HG03469 (cell line): ENCODE measurements around the gene ALOXE3.

Source experiments
- ATAC-seq: cut with Tn5 transposase; IDR thresholded peaks from one replicate; pipeline ENCODE4 v1.9.1; 2021; ENCODE audit warnings: mild to moderate bottlenecking, moderate library complexity, moderate number of reproducible peaks; ENCODE audit not compliant: unreplicated experiment

The ALOXE3 gene

DNA sequence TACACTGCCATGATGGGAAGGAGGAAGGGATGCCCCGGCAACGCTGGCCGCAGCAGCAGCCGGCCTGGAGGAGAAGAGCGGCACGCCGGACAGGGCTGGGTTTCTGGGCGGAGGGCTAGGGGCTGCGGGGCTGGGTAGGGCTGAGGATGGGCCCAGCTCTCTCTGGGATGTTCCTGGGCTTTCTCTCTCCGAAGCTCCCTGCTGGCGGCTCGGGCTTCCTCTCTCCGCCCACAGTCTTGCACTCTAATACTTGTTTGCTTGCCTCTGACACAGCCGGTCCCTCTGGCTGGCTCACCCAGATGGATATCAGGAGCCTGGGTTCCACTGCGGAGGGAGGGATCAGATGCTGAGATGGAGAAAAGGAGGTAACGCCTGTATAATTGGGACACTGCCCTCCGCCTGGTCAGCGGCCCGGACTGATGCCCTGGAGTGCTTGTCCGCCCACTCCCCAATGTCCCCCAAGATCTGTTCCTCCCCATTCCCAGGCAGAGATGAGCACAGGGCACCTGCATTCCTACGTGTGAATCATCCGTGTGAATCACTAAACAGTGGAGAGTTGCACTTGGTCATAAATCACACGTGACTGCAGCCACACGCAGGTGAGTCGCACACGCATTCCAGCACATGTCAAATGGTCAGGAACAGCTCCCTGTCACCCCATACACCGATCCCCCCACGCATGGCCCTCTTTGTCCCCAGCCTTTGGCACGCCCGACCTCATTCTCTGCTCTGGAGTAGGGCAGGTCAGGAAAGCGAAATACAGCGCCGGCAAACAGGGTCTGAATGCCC is at the start of gene ALOXE3:
Gene ALOXE3, minus strand, starts transcription at position 535 of the 789 bp plus-strand sequence. Its CDS starts 524 bp downstream, at position 11.
- no peak for ATAC-seq

DNA sequence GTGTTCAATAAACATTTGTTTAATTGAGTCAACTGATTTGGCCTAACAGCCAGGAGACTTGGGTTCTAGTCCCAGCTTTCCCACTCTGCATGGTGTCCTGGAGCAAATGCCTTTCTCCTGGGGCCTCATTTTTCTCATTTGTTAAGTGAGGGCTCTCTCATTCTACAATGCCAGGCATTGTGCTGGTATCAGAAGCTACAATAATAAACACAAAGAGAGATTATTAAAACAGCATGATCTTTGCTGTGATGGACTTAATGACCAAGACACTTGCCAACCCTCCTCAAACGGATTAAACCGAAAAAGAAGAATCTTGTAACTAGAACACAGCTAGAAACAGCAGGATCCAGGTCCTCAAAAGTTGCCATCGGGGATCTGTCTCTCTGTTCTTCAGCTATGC is 49.2 kb upstream of the ALOXE3 start:
- no peak for ATAC-seq

DNA sequence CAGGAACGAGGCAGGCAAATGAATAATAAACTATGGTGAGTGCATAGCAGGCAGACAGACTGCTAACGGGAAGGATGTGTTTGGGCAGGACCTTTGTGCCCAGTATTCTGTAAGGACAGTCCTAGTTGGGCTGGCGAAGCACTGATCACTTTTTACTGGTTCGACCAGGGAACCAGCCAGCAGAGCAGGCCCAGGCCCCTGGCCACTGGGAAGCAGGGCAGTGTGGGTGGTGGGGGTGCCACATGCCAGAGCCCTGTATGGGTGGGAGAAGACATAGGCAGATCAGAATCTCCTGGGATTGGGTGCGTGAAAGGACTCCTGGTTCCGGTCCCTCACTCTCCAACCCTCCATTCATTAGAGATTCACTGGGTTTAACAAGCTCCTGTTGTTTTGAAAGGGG is 48.4 kb upstream of the ALOXE3 start:
- no peak for ATAC-seq

DNA sequence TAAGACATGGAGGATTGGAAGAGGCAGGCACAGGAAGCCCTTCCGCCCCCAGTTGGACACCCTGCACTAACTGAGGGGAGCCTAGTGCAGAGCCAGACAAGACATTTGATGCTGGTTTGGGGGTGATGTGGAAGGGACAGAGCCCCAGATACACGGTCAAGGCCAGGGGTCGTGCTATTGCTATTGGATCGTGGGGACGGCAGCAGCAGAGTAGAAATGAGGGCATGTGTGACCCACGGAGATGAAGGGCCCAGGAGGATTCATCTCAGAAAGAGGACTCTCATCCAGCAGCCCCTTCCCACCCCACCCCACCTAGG is 46.5 kb upstream of the ALOXE3 start:
- ATAC-seq: no peak

DNA sequence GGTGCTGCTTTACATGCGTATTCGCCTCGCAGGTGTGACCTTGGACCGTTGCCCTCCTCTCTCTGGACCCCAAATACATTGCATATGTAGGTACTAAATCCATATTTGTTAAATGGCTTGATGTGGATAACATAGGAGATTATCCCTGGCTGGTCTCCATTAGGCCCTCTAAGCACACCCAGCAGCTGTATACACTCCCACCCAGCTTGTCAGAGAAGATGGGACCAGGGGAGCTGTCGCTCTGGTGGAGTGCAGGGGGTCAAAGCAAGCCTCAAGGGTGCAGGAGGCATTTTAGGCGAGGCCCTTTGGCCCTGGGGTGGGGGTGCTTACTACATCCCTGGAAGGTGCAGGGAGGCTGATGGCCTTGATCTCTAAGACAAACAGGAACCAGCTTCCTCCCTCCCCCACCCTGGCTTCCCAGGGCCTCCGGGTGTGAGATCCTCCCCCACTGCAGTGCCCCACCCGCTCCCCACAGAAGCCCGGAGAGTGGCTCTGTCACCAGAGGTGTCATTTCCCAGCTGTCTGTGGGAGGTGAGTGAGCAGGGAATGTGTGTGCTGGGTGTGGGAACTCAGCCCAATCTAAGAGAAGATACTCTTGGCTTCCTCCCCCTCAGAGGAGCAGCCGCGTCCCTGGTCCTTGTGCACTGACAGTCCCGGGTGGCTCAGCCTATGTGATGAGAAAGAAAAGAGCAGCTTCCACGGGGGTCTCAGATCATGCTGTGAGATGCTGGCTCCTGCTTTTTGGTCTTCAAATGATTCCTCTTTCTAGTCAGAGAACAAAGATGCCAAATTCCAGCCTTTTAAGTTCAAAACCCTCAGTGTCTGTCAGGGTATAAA is 45.9 kb upstream of the ALOXE3 start:
- no peak for ATAC-seq

DNA sequence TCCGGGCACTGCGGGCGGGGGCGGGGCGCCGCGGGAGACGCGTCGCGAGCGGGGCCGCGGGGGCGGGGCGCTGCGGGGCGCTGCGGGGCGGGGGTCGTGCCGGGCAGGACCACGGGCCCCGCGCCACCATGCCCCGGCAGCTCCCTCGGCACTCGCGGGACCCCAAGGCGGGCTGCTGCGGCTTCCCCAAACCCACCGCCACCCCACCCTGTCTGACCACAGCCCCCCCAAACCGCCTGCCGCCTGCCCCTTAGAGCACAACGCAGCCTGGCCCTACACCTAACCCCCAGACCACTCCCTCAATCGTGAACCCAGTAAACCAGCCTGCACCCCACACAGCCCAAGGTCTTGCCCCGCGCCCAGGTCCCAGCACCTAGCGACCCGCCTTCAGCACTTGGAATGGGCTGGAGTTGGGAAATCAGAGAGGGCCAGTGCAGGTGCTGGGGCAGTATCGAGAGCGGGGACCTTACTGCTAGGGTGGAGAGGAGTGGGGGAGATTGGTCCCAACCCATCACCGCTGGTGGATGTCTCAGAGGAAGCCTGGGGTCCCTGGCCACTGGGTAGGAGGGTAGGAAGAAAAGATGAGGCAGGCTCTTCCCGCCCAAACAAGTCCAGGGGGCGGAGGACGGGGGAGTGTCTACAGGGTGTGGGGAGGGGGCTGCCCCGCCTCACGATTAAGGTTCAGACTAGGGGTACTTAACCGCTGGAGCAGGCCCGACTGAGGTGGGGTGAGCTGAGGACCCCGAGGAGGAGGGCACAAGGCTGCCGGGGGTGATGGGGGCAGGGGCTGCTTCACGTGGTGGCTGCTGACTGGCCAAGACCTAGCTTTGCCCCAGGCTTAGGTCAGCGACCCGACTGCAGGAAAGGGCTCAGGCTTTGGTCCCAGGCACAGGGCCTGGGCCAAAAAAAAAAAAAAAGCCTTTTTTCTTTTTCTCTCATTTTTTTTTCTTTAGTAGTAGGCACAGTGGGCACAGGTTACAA is 45.0 kb upstream of the ALOXE3 start:
- no peak for ATAC-seq

DNA sequence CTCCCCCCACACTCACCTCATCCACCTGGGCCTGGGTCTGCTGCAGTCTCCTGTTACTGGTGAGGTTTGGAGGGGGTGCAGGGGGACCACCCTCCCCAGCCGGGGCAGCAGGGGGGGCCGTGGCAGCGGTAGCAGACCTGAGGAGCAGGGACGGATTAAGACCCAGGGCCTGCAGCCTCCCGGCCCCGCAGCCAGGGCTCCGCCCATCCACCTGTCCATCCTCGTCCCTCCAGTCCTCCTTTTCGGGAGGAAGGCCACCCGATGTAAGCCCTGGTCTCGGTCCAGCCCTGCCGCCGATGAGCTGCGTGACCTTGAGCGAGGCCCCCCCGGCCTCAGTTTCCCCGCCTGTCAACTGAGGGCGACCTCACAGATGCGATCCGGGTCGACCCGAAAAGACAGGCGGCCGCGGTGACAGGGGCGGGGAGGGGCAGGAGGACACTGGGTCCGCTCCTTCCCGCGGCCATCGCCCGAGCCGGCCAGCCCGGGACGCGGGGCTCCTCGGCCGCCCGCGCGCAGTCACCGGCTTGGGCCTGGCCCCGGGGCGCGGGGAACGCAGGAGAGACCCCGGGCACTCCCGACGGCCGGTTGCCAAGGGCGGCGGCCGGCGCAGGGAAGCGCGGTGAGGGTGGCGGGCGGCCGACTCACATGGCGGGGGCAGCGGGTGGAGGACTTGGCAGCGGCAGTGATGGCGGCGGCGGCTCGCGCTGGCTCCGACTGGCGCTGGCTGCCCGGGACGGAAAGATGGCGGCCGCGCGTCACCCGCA is 44.1 kb upstream of the ALOXE3 start, which contains the start of gene VAMP2:
Gene VAMP2, minus strand, starts transcription at position 716 of the 764 bp plus-strand sequence. Its CDS starts 69 bp downstream, at position 647.
- ATAC-seq: no peak

DNA sequence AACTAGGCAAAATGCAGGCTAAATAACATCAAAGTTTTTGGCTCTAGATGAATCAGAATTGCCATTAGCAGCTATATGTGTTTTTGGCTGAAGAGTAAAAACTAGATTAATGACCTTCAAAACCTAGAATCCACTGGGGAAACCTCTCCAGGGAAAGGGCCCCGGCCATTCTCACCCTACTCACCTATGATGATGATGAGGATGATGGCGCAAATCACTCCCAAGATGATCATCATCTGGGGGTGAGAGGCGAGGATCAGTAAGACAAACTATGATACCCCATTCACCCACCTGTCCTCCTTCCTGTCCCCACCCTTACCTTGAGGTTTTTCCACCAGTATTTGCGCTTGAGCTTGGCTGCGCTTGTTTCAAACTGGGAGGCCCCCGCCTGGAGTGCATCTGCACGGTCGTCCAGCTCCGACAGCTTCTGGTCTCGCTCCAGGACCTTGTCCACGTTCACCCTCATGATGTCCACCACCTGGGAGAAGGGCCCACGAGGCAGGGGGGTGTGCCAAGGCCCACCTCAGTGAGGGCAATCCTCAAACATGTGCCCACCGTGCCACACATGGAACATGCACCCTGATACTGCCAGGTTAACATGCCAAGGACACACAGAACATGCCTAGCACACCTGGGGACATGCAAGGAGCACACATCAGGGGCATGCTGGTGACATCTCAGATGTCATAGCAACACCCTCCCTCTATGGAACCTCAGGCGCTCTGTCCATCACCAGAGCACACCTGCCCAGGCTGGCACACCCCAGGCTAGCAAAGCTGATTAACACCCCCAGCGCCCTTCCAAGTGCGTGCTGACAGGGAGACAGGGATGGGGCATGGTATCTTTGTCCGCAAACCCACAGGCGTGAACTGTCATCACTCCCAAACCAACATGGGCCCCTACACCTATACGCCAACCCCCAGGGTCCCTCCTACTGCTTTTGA is 43.2 kb upstream of the ALOXE3 start:
- ATAC-seq: no peak

DNA sequence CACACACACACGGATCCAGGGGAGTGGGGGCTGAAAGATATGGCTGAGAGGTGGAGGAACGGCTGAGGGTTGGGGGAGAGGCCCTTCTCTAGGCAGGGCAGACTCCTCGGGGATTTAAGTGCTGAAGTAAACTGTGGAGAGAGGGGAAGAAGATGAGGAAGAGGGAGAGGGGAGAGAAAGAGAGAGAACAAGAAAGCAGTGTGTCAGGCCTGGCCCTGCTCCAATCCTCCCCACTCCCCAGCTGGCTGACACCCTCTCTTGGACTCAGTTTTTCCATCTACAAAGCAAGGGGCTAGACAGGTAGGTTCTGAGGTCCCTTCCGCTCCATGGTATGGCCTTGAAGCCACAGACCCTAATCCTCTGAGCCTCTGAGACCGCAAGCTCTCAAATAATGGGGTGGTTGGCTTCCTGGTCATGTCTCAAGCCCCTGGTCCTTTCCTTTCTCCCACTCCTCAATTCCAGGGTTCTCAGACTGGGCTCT is 42.5 kb upstream of the ALOXE3 start:
- ATAC-seq: no peak

DNA sequence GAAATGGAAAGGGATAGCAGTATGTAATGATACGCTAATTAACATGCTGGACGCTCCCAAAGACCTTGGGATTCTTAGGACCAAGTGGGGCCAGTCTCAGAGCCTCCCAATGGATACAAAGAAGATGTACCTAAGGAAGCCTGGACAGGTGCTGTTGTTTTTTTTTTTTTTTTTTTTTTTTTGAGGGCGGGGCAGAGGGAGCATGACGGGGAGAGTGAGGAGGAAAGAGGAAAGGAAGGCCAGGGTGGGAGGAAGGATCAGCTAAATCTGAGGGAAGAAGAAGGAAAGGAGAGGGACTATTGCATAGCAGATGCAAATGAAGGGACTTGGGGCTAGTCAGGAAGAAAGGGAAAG is 41.9 kb upstream of the ALOXE3 start:
- ATAC-seq: no peak

DNA sequence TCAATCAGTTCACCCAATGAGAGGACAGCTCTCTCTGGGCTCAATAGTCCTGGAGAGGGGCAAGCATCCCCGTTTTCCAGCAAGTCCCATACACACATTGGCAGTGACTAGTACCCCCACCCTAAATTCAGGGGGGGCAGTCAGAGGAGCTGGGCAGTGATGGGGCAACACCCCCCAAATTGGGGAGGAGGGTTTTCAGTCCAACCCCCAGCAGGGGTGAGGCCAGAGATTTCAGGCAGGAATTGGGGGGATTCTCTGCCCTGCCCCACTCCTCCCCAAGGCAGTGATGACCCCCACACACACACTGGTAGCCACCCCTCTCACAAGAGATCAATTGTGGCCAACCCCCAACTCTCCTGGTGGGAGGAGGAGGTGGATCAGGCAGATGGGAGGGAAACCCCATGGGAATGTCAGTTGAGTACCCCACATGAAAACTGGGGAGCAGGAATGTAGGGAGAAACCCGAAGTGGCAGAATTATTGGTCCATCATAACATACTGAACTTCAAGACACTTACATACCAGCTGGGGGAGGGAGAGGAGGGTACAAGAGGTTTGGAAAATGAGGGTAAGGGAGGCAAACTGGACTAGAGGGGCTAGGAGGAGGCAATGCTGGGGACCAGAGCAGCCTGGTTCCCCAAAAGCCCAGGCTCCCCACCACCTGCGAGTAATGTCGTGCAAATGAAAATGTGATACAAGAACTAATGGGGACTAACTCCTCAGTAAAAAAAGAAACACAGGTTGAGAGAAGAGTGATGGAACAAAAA is 41.3 kb upstream of the ALOXE3 start:
- no peak for ATAC-seq

DNA sequence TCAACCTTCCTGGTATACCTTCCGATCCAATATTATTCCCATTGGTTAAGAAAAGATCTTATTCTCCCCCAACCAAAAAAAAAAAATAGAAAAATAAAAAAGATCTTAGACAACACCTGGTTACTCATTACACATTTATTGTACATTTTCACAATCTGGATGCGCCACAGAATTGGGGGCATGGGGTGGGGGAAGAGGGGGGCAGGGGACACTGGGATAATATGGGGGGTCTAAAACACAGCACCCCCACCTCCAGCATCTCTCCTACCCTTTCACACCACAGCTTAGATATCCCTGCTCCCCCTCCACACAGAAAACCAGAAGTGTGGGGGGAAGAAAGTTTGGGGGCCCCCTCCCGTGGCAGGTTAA is 40.7 kb upstream of the ALOXE3 start:
- no peak for ATAC-seq

DNA sequence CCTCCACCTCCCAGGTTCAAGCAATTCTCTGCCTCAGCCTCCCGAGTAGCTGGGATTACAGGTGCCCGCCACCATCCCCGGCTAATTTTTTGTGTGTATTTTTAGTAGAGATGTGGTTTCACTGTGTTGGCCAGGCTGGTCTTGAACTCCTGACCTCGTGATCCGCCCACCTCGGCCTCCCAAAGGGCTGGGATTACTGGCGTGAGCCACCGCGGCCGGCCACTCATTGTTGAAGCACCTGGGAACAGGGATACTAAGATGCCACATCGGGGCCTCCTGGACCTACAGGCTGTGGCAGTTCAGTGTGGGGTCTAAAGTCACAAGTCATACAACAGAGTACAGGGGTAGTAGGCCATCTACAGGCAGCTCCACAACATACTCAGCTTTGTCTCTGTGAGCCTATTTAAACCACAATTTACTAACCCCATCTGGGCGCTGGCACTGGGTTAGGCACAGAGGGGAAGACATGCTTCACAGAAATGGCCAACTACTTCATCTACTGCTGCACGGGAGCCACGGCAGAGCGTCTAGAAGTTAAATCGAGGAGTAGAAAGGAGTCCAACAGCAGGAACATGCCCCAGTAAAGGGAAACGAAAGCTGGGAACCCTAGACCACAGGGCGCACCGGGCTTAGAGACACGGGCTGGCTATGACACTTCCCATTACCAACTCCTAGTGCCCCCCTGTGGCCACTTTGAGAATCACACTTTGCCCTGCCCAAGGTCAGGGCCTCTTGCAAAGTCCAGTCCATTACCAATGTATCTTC is 40.1 kb upstream of the ALOXE3 start:
- no peak for ATAC-seq

DNA sequence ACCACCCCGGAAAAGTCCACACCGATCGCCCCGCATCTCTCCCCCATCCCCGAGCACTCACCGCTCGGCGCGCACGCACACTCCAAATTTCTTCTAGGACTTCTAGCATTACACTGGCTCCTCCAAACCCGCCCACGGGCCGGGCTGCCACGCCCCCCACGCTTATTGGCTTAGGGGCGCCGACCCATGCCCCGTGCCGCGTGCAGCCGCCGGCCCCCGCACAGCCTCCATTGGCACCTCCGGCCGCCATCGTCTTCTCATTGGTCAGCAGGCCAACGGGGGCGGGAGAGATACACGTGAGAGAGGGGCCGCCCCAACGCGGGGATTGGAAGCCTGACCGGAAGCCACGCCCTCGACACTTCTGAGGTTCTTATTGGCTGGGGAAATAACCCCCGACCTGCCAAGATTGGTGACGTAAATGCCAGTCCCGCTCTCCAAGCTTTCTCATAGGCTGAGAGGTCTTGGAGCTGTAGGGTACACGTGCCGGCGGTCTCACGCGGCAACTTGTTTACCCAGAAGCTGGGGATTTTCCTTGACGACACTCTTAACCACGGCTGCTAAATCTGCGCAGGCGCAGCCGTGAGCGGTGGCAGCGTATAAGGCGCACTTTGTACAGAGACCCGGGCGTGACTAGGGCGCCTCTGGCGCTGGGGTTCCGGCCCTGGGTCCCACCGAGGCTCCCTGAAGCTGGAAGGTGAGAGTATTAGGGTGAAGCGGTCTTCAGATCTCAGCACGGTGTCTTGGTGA is 38.1 kb upstream of the ALOXE3 start:
- peak; percentile 52 for ATAC-seq

DNA sequence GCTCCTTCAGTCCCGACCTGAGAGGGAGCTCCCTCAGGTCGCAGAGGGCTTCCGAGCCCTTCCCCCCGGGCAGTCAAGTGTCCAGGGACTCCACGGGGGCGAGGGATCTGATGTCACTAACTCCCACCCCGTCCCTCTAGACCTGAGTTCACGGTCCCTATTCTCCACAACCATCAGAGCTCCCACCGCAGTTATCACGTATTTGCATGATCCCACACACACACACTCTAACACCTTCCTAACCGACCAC is 37.6 kb upstream of the ALOXE3 start:
- no peak for ATAC-seq

DNA sequence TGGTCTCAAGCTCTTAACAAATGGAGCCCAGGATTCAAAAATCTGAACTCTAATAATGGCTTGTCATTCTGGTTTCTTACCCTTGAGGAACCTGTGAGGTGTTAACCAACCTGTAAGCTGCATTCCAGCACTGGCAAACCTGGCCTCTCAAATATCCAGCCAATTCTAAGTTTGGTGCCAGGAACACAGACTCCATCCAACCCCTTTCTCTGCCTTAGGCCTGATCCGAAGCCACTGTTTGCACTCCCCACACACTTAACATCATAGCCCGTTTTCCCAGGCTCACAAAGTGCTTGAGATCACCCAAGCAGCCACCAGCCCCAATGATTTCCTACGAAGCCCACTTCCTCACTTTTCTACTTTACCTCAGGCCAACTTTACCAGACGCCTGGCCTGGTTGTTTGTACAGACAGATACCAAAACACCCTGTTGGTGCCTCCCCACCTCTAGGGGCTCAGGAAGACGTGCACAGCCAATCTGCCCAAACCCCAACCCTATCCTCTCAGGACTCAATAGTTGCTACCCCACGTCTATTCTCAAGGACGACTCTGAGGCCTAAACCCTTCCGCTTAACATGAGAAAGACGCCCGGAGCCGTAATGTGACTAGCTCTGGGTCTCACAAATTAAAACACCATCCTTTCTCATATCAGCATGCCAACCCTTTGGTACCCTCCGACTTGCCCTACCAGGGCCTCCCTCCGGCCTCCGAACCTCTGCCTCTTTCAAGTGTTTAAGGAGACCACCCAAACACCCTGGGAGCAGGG is 37.1 kb upstream of the ALOXE3 start:
- ATAC-seq: no peak
